Measurements from ENCODE around the gene KRTAP5-3. TPM values are rescaled to one million over a fixed set of nuclear protein-coding genes. Genes with fewer than 3 reads are reported as not detected.

The KRTAP5-3 gene
- polyA plus RNA-seq, 1 donor from 2014 or later: not detected

DNA sequence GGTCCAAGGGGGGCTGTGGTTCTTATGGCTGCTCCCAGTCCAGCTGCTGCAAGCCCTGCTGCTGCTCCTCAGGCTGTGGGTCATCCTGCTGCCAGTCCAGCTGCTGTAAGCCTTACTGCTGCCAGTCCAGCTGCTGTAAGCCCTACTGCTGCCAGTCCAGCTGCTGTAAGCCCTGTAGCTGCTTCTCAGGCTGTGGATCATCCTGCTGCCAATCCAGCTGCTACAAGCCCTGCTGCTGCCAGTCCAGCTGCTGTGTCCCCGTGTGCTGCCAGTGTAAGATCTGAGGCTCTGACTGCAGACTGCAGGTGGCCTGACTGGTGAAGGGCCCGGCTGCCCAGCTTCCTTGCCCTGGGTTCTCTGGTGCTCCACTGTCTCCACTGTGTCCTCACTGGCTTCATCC is 22.0 kb upstream of the KRTAP5-3 start:
- Histone ChIP-seq H3K9me3 (ENCODE audit: low read length) (no peaks in the 10 kb centered on the region), H3K36me3 (ENCODE audit: insufficient read depth, low read length) (no peaks in the 10 kb centered on the region), H3K4me3 (ENCODE audit: low read length) (no peak overlapping the region), H3K27ac (ENCODE audit: low read length) (no peak overlapping the region), H3K9ac (ENCODE audit: low read length) (no peak overlapping the region), H4K20me1 (ENCODE audit: insufficient read depth) (no peaks in the 10 kb centered on the region), H3K4me2 (ENCODE audit: low read length) (no peak overlapping the region), H3F3A (ENCODE audit: insufficient read depth, low read length, poor library complexity, severe bottlenecking) (no peaks in the 10 kb centered on the region), H2AFZ (ENCODE audit: low read depth, low read length) (no peak overlapping the region), H3K79me2 (replicated peaks; ENCODE audit: insufficient read depth, low read length) (no peaks in the 10 kb centered on the region), H3K27me3 (ENCODE audit: insufficient read depth, low read depth, low read length) (no peaks in the 10 kb centered on the region), H3K9me2 (ENCODE audit: insufficient read depth, low read length) (no peaks in the 10 kb centered on the region)
- TF ChIP-seq EP300 (conservative IDR thresholded peaks at IDR 0.05; ENCODE audit: poor library complexity, severe bottlenecking) (no peak), MXI1 (conservative IDR thresholded peaks at IDR 0.05; ENCODE audit: poor library complexity, severe bottlenecking) (no peak), TAF1 (IDR thresholded peaks at IDR 0.05; ENCODE audit: low read depth) (no peak), REST (IDR thresholded peaks at IDR 0.05; ENCODE audit: borderline replicate concordance) (no peak)
- TF ChIP-seq, protein P1, sequence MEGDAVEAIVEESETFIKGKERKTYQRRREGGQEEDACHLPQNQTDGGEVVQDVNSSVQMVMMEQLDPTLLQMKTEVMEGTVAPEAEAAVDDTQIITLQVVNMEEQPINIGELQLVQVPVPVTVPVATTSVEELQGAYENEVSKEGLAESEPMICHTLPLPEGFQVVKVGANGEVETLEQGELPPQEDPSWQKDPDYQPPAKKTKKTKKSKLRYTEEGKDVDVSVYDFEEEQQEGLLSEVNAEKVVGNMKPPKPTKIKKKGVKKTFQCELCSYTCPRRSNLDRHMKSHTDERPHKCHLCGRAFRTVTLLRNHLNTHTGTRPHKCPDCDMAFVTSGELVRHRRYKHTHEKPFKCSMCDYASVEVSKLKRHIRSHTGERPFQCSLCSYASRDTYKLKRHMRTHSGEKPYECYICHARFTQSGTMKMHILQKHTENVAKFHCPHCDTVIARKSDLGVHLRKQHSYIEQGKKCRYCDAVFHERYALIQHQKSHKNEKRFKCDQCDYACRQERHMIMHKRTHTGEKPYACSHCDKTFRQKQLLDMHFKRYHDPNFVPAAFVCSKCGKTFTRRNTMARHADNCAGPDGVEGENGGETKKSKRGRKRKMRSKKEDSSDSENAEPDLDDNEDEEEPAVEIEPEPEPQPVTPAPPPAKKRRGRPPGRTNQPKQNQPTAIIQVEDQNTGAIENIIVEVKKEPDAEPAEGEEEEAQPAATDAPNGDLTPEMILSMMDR (IDR thresholded peaks at IDR 0.05; ENCODE audit: poor library complexity, severe bottlenecking): no peak

DNA sequence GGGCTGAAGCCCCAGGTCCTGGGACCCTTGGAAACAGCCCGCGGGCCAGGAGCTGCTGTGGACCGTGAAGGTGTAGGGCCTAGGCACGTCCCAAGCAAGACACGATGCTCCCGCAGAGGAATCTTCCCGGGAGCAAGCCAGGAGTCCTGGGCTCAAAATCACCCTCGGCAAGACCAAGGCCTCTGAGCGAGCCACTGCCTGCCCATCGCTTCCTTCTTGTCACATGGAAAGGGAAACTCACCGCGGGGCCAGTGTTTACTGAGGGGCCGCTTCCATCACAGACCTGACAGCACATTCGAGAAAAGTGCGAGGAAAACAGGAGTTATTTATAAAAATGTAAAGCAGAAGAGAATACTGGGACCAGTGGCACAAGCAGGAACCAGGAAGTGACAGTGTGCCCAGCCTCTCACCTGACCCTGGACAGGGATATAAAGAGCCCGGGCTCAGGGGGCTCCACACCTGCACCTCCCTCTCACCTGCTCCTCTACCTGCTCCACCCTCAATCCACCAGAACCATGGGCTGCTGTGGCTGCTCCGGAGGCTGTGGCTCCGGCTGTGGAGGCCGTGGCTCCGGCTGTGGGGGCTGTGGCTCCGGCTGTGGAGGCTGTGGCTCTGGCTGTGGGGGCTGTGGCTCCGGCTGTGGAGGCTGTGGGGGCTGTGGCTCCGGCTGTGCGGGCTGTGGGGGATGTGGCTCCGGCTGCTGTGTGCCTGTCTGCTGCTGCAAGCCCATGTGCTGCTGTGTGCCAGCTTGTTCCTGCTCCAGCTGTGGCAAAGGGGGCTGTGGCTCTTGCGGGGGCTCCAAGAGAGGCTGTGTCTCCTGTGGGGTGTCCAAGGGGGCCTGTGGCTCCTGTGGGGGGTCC is 21.3 kb upstream of the KRTAP5-3 start, which contains the start of gene KRTAP5-5:
Gene KRTAP5-5 (plus strand): TSS at position 450 of the 860 bp plus-strand sequence. CDS start 66 bp downstream, at position 516.
- no peak within 1 kb of the TSS for H3K4me2 ChIP-seq (ENCODE audit: low read length)
- no peaks in the 10 kb centered on the region for H3K9me3 ChIP-seq (ENCODE audit: low read length)
- TF ChIP-seq POLR2AphosphoS5 (IDR thresholded peaks at IDR 0.05) (no peak), SMC3 (conservative IDR thresholded peaks at IDR 0.05; ENCODE audit: poor library complexity) (no peak), EP300 (conservative IDR thresholded peaks at IDR 0.05; ENCODE audit: poor library complexity, severe bottlenecking) (no peak), EZH2 (IDR thresholded peaks at IDR 0.05; ENCODE audit: borderline replicate concordance, insufficient read depth, low read length, poor library complexity, severe bottlenecking) (no peak), REST (IDR thresholded peaks at IDR 0.05; ENCODE audit: borderline replicate concordance) (no peak), RAD21 (conservative IDR thresholded peaks at IDR 0.05) (no peak), MXI1 (conservative IDR thresholded peaks at IDR 0.05; ENCODE audit: poor library complexity, severe bottlenecking) (no peak), TAF1 (IDR thresholded peaks at IDR 0.05; ENCODE audit: low read depth) (no peak)
- TF ChIP-seq, protein P1 (IDR thresholded peaks at IDR 0.05; ENCODE audit: poor library complexity, severe bottlenecking): no peak
- H3F3A ChIP-seq (ENCODE audit: insufficient read depth, low read length, poor library complexity, severe bottlenecking): no peaks in the 10 kb centered on the region
- H3K4me3 ChIP-seq (ENCODE audit: low read length): no peak within 1 kb of the TSS
- H3K27me3 ChIP-seq (ENCODE audit: insufficient read depth, low read depth, low read length): no peaks in the 10 kb centered on the region
- no peak within 1 kb of the TSS for H3K9ac ChIP-seq (ENCODE audit: low read length)
- H4K20me1 ChIP-seq (ENCODE audit: insufficient read depth): no peaks in the 10 kb centered on the region
- no peaks in the 10 kb centered on the region for H3K9me2 ChIP-seq (ENCODE audit: insufficient read depth, low read length)
- no peaks in the 10 kb centered on the region for H3K79me2 ChIP-seq (replicated peaks; ENCODE audit: insufficient read depth, low read length)
- no peak within 1 kb of the TSS for H3K27ac ChIP-seq (ENCODE audit: low read length)
- H3K36me3 ChIP-seq (ENCODE audit: insufficient read depth, low read length): no peaks in the 10 kb centered on the region
- H2AFZ ChIP-seq (ENCODE audit: low read depth, low read length): no peak within 1 kb of the TSS
